BE2C (cell line): ENCODE results near the gene SPATA2.

Experiments
- DNase-seq: peaks from one replicate; pipeline ENCODE4 v3.0.0-alpha.2; 2020
- H3K27me3 ChIP-seq: fragments of 250-450 bp; sonication (Bioruptor Pico); 2 replicates; pipeline ENCODE4 v1.5.1; 2020; ENCODE audit warnings: mild to moderate bottlenecking
- H3K36me3 ChIP-seq: fragments of 250-450 bp; sonication (Bioruptor Pico); 2 replicates; pipeline ENCODE4 v1.5.1; 2020; ENCODE audit warnings: mild to moderate bottlenecking
- H3K4me1 ChIP-seq: fragments of 250-450 bp; sonication (Bioruptor Pico); 2 replicates; pipeline ENCODE4 v1.5.1; 2020
- H3K4me3 ChIP-seq: 2 replicates; pipeline ENCODE4 v1.5.1; 2011; ENCODE audit warnings: low read depth, low read length
- H3K9me3 ChIP-seq: fragments of 250-450 bp; sonication (Bioruptor Pico); 2 replicates; pipeline ENCODE4 v1.5.1; 2020
- TF ChIP-seq, protein P1 (sequence below): IDR thresholded peaks from 2 replicates; pipeline ENCODE4 v1.5.1; 2012; ENCODE audit warnings: mild to moderate bottlenecking, low read depth, low read length

The SPATA2 gene

DNA sequence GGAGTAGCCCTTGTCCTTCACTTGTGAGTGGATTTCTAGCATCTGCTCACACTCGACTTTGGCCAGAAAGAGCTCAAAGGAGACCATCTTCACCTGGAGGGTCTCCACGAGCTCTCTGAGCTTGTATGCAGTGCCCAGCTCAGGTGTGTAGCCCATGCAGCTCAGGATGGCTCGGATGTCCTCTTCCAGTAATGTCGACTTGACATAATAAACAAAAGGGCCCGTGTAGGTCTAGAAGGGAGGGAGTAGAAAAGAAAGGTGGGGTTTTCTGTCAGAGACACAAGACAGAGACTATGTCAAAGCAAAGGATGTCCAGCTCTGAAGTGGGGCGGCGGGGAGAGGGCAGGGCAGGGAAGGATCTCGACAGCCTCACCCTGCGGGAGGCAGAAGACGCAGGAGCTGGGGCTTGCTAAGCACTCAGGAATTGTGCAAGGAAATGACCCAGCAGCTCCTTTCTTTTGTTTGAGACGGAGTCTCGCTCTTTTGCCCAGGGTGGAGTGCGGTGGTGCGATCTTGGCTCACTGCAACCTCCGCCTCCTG is 8.6 kb downstream of the SPATA2 start:
- H3K9me3 ChIP-seq: no peaks in the 10 kb centered on the region
- H3K36me3 ChIP-seq: peaks cover 54% of the 10 kb centered on the region
- H3K4me3 ChIP-seq: no peak overlapping the region
- H3K4me1 ChIP-seq: no peaks in the 10 kb centered on the region; the same call in 1 of the 2 replicates
- TF ChIP-seq, protein P1, sequence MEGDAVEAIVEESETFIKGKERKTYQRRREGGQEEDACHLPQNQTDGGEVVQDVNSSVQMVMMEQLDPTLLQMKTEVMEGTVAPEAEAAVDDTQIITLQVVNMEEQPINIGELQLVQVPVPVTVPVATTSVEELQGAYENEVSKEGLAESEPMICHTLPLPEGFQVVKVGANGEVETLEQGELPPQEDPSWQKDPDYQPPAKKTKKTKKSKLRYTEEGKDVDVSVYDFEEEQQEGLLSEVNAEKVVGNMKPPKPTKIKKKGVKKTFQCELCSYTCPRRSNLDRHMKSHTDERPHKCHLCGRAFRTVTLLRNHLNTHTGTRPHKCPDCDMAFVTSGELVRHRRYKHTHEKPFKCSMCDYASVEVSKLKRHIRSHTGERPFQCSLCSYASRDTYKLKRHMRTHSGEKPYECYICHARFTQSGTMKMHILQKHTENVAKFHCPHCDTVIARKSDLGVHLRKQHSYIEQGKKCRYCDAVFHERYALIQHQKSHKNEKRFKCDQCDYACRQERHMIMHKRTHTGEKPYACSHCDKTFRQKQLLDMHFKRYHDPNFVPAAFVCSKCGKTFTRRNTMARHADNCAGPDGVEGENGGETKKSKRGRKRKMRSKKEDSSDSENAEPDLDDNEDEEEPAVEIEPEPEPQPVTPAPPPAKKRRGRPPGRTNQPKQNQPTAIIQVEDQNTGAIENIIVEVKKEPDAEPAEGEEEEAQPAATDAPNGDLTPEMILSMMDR: no peak
- DNase-seq: no peak
- no peaks in the 10 kb centered on the region for H3K27me3 ChIP-seq

DNA sequence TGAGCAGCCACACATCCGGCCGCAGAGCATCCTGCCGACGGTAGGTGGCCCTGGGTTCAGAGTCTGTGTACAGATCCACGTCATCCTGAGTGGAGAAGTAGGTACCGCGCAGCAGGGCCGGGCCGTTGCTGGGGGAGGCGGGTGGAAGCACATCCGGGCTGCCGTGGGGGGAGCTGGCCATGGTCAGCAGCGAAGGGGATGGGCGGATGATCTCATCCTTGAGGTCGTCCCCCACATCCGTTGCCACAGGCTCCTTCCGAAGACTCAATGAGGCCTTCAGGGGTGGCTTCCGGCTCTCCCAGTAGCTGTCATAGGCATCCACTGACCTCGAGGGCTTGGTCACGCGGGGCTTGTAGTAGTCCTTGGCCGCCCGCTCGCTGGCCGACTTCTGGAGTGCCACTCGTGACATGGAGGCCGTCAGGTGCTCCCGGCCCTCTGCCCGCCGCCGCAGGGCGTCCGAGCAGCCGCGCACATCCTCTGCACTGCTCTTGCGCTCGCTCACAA is 9.2 kb downstream of the SPATA2 start:
- H3K4me3 ChIP-seq: no peak overlapping the region
- no peak for DNase-seq
- no peaks in the 10 kb centered on the region for H3K9me3 ChIP-seq
- H3K4me1 ChIP-seq: no peaks in the 10 kb centered on the region; the same call in 1 of the 2 replicates
- TF ChIP-seq, protein P1: no peak
- H3K27me3 ChIP-seq: no peaks in the 10 kb centered on the region
- H3K36me3 ChIP-seq: peaks cover 54% of the 10 kb centered on the region

DNA sequence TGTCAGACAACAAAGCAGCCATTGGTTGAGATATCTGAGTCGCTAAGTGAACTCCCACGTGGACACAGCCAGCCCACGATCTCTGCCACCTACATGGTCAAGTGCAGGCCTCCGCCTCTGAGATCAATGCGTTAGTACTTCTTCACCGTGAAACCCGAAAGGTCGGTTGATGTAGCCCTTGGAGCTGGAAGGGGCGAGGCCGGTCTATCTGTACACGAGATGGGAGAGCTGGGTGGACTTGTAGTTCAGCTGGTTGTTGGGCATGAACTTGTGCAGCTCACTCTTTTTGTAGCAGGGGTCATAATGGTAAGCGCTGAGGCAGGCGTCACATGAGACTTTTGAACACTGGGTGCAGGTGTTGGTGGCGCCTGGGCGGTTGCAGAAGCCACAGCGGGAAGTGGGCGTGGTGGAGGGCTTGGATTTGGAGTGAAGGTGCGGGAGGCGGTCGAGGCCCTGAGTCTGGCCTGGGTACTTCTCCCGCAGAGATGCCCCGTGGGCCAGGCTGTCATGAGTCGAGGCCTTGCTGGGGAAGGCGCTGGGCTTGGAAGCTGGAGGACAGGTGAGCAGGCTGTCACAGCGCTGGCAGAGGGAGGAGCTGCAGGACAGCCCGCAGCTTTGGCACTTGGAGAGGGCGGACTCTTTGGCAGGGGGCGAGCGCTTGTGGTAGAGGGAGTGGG is 9.8 kb downstream of the SPATA2 start:
- TF ChIP-seq, protein P1: no peak
- no peak for DNase-seq
- Histone ChIP-seq H3K36me3 (peaks cover 54% of the 10 kb centered on the region), H3K4me1 (no peaks in the 10 kb centered on the region; the same call in 1 of the 2 replicates), H3K9me3 (no peaks in the 10 kb centered on the region), H3K4me3 (no peak overlapping the region), H3K27me3 (no peaks in the 10 kb centered on the region)

DNA sequence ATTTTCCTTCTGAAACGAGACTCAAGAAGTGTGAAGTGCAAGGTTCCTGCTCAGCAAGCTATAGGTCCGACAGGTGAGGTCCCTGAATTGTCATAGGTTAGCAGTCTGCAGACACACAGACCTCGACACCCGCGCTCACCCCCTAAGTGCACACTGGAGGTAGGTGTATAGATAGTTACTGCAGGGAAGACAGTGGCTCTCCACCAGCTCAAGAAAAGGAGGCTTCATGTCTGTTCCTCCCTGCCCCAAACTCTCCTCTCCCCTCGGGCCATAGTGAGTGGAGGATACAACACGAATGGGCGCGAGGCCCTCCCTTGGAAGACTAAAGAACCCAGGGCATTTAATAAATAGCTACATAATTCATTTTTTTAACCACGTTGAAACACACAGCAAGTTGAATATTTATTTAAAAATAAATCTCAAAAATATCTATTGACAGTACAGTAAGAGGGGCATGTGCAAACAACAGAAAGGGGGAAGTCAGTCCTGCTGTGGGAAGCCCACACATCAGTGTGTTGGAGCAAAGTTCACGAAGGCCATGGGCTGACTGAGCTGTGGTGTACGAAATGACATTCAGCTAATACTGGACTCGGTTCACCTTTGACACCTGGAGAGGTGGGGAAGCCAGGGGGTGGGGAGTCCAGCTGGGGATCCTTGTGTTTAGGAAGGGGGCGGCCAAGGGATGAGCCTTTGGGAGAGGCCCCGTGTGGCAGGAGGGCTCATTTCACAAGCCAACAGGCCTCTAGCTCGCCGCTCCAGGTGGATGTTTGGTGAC is 10.7 kb downstream of the SPATA2 start:
- TF ChIP-seq, protein P1: no peak
- no peaks in the 10 kb centered on the region for H3K4me1 ChIP-seq
- H3K27me3 ChIP-seq: no peaks in the 10 kb centered on the region
- peaks cover 48% of the 10 kb centered on the region for H3K36me3 ChIP-seq
- DNase-seq: no peak
- H3K4me3 ChIP-seq: no peak overlapping the region
- H3K9me3 ChIP-seq: no peaks in the 10 kb centered on the region

DNA sequence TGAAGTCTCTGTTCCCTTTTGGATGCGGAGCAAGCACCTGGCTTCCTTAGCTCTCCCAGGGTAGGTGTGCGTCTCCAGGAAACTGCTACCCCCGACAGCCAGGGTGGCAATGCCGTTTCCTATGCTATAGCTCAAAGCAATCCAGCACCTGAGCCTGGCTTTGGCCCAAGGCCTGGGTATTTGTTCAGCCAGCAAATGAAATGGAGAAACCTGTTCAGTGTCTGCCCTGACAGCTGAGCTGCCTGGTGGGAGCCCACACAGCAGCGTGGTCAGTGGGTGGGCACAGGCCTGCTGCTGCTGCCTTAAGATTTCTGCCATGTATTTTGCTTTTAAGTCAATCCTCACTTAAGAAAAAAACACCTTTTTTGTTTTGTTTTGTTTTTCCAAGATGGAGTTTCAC is 13.7 kb downstream of the SPATA2 start:
- DNase-seq: no peak
- no peaks in the 10 kb centered on the region for H3K9me3 ChIP-seq
- no peaks in the 10 kb centered on the region for H3K27me3 ChIP-seq
- H3K4me1 ChIP-seq: no peaks in the 10 kb centered on the region
- TF ChIP-seq, protein P1: no peak
- H3K4me3 ChIP-seq: no peak overlapping the region
- H3K36me3 ChIP-seq: peaks cover 28% of the 10 kb centered on the region
